Measurements from ENCODE around the gene USP6NL.
"Not testable (repeated sequence)": the region's sequence is repeated elsewhere in the genome, so short reads cannot be mapped to it uniquely, and the experiment has no call there.

Gene USP6NL

GRCh38 chr10:11510736-11511135 lies 100.7 kb downstream of the USP6NL start:
- DNase-seq = no peak

DNA sequence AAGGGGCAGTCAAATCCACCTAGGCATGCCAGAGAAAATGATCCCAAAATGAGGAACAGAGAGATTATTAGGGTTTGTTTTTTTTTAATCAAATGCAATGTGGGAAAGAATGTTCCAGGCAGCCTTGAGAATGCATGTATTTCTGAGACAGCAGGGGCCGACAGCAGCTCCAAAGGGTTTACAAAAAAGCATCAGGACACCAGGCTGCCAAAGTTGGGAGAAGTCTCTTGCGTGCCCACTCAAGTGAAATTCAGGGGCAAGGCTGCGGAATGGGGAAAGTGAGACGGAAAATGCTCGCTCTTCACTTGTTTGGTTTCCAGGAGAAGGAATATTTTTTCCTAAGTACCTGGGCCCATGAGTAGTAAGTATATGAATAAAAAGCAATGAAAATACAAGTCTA lies 101.2 kb downstream of the USP6NL start:
- no peak for DNase-seq

DNA sequence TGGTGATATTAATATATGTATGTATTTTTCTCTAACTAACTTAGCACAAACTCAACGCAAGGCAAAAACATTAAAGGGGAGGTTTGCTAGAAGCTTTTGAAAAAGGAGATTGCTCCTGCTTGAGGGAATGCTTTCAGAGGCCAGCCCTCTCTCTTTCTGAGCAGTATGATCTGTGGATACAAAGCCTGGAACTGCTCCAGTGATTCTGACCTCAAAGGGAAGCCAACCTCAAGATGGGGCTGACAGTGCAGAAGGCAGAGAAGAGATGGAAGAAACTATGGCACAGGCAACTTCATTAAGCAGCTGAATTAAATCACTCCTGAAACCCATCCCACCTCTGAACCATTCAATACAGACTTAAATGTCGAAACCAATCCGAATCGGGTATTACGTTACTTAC lies 102.4 kb downstream of the USP6NL start:
- no peak for DNase-seq

- DNase-seq = no peak
Measured at GRCh38 chr10:11506247-11506789, 105.1 kb downstream of the USP6NL start.

GRCh38 chr10:11505639-11506038 lies 105.8 kb downstream of the USP6NL start:
- DNase-seq = no peak

GRCh38 chr10:11504566-11505285 lies 106.7 kb downstream of the USP6NL start:
- no peak for DNase-seq

GRCh38 chr10:11501600-11501999 lies 109.8 kb downstream of the USP6NL start:
- DNase-seq = no peak

DNA sequence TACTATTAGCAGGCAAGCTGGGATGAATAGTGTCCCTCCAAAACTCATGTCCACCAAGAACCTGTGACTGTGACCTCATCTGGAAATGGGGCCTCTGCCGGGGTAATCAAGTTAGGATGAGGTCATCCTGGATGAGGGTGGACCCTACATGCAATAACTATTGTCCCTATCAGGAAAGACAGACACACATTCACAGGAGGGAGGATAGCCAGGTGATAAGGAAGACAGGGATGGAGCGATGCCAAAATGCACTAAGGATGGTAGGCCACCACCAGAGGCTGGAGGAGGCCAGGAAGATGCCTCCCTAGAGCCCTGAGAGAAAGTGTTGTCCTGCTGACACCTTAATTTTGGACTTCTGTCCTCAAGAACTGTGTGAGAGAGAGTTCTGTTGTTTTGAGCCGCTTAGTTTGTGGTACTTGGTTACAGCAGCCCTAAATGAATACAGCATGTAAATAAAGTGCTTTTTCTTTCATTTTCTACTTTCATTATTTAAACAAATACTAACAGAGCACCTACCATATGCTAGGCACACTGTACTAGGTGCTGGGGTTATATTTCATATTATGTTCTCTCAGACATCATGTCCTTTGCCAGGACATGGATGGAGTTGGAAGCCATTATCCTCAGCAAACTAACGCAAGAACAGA lies 111.9 kb downstream of the USP6NL start:
- DNase-seq = no peak

DNA sequence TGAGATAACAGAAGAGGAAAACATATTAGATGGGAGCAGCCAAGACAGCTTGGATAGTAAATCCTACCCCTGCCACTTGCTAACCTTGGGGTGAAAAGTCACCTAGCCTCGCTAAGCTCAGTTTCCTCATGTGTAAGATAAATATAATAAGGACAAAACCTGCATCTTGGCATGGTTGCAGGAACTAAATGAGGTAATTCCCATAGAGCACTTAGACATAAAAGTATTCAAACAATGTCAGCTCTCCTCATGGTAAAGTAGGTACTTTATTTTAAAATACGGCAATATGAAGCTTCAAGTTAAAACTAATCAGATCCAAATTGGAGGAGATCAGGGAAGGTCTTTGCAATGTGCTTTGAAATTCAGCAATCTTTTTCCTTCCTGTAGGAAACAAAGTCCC lies 113.1 kb downstream of the USP6NL start:
- no peak for DNase-seq

- DNase-seq = not testable (repeated sequence)
Measured at GRCh38 chr10:11494923-11495322, 116.5 kb downstream of the USP6NL start.

- DNase-seq = no peak
Measured at GRCh38 chr10:11493646-11494045, 117.8 kb downstream of the USP6NL start.

GRCh38 chr10:11491087-11491486 lies 120.4 kb downstream of the USP6NL start:
- no peak for DNase-seq

GRCh38 chr10:11489591-11489990 lies 121.9 kb downstream of the USP6NL start:
- DNase-seq = no peak

DNA sequence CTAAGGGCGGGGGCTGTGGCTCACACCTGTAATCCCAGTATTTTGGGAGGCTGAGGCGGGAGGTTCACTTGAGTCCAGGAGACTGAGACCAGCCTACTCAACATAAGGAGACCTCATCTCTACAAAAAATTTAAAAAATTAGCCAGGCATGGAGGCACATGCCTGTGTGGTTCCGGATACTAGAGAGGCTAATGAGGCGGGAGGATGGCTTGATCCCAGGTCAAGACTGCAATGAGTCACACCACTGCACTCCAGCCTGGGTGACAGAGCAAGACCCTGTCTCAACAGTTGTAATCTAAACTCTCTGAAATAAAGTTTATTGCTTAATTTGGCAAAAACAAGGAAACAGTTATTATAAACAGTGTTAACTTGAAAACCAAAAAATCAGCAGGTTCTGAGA lies 123.3 kb downstream of the USP6NL start:
- DNase-seq = no peak

- no peak for DNase-seq
Measured at GRCh38 chr10:11483201-11484148, 128.0 kb downstream of the USP6NL start.

DNA sequence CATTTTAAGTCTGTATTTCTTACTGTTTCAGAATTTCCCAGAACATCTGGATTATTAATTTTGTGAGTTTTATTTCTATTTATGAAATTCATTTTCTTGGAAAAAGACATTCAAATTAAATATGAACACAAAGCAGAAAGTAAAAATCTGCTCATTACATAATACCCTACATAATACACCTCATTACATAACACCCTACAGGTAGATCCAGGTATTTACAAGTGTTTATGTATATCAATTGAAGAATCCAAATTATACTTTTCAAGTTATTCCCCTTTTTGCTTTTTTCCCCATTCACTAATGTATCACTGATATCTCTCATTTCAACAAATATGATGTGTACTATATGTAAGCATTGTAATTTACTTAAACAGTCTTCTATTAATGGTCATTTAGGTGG lies 129.1 kb downstream of the USP6NL start:
- DNase-seq = no peak

GRCh38 chr10:11480687-11481086 lies 130.8 kb downstream of the USP6NL start:
- DNase-seq = no peak

DNA sequence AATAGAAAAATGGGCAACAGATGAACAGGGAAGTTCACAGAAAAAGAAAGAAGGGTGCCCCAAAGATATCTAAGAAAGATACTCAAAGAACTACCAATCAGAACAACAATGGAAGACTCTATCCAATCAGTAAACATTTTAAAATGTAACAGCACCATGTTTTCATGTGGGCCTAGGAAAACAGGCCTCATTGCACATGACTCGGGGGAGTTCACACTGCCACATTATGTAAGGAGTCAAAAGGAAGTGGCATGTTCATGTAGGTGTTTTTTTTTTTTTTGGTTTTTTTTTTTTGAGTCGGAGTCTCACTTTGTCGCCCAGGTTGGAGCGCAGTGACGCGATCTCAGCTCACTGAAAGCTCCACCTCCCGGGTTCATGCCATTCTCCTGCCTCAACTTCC lies 132.2 kb downstream of the USP6NL start:
- DNase-seq = no peak

DNA sequence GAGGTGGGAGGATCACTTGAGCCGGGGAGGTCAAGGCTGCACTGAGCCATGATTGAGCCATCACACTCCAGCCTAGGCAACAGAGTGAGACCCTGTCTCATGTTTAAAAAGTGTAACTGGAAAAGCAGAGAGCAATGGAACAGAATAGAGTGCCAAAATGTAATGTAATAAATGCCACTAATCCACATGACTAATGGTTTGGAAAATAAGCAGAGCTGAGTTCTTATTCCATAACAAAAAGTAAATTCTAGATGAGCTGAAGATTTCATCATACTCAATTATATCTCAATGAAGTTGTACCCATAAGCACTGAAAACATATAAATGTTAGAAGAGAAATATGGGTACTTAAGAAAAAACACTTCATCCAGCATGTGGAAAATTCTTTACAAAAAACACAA lies 132.6 kb downstream of the USP6NL start:
- no peak for DNase-seq

DNA sequence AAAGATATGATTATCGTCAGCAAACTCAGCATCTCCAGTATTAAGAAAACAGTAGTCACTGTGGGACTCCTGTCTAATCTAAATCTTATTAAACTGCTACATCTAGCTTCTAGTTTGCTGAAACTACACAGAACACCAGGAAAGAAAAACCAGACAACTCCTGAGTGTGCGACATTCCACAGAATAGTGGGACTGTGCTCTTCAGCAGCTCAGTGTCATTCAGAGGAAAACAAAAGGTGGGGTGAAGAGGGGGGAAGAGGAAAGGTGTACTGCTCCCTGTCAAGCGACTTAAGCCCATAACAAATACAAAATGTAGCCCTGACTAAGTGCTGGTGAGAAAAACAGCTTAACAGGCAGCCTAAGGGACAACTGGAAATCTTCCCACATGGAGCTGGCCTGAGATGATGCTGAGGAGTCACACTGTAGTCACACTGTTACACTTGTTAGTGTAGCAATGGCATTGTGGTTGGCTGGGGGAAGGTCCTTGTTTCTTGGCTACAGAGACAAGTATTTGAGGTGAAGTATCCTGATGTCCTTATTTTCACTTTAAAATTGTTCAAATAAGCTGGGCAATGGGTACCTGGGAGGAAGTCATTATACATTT lies 135.5 kb downstream of the USP6NL start:
- no peak for DNase-seq

DNA sequence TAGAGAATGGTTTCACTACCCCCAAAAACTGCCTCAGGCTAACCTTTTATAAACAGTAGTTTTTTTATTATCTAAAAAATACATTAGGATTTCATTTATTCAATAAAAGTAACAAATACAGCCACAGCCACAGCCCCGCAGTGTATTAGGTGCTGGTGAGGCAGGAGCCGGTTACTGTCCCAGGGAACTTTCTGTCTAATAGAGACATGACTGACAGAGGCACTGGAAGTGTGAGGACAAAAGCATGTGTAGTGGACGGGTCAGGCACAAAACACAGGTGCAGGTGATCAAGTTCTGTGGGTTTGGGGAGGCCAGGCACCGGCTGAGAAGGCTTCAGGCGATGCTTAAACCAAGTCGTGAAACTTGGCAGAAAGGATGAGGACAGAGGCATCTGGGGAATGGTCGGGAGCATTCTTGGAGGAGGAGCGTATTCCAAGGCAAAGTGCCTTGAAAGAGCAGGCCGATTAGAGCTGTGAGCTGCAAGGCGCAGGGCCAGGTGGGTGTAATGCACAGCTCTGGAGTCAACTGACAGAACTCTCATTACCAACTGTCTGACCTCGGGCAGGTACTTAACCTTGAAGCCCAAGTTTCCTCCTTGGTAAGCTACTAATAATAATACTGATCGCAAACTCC lies 138.2 kb downstream of the USP6NL start:
- no peak for DNase-seq

DNA sequence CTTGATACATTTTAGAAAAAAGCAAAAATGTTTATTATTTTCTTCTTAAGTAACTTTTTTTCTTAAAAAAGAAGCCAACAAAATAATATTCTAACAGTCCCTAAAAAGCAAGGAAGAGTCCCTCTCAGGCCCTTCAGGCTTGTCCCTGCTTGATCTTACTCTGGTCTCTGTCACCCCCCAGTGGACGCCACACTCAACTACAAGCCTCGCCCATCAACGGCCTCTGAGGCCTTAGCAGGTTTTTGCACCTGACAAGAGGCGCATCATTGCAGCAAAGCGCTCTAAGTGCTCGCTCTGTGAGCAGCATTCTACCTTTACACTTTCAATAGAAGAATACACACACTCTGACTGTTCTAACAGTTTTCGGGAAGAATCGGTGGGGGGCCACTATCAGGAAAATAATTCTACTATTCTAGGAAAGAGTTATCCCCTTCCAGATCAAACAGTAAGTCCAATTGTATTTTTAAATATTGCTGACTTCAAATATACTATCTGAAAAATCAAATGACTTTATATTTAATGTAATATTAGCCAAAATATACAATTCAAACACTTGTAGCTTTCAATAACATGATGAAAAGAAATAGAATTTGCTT lies 139.2 kb downstream of the USP6NL start:
- DNase-seq = peak; percentile 78

Data from activated CD4-positive, CD25-positive, alpha-beta regulatory T cell treated with anti-CD3 and anti-CD28 coated beads, Interleukin-2, amount 50 U/mL, for 72 hours (primary cell).